A673 (cell line): Measurements from ENCODE around the gene SLC1A1. TPM values are rescaled to one million over a fixed set of nuclear protein-coding genes. Genes with fewer than 3 reads are reported as not detected.

Source experiments
- BruUV-seq: library from RNA; stranded (reverse); fragments of 400-500 nt; replicated peaks from 2 replicates; lab custom pipeline; 2021; lab: Mats Ljungman, UMichigan
- CTCF ChIA-PET: fragments of 300-600 bp; sonication (Branson Sonifier 250); formaldehyde crosslinking; loops from one replicate; lab custom pipeline; 2022; ENCODE audit warnings: antibody characterized with exemption; lab: Charles Lee
- POLR2A ChIA-PET: fragments of 300-600 bp; sonication (Branson Sonifier 250); formaldehyde crosslinking; loops from one replicate; lab custom pipeline; 2022; ENCODE audit warnings: antibody characterized with exemption; ENCODE audit not compliant: low non-redundant PET; lab: Charles Lee
- DNase-seq: peaks from one replicate; pipeline ENCODE4 v3.0.0-alpha.2; 2015; ENCODE audit warnings: low spot score
- H3K27ac ChIP-seq: fragments of 200-600 bp; sonication (generic); 2 replicates; pipeline ENCODE4 v1.5.1; 2016; ENCODE audit warnings: mixed run types, low read depth, mild to moderate bottlenecking, mixed read lengths, antibody characterized with exemption, low read length; ENCODE audit not compliant: poor library complexity, severe bottlenecking
- H3K27me3 ChIP-seq: fragments of 200-600 bp; sonication (generic); replicated peaks from 2 replicates; pipeline ENCODE4 v1.6.1; 2017; ENCODE audit warnings: mixed run types, low read depth, mild to moderate bottlenecking, mixed read lengths, antibody characterized with exemption, low read length; ENCODE audit not compliant: insufficient read depth, poor library complexity
- H3K36me3 ChIP-seq: fragments of 200-600 bp; sonication (generic); 2 replicates; pipeline ENCODE4 v1.6.1; 2016; ENCODE audit warnings: mixed run types, mild to moderate bottlenecking, mixed read lengths, antibody characterized with exemption, low read length; ENCODE audit not compliant: insufficient read depth, poor library complexity, severe bottlenecking
- H3K4me1 ChIP-seq: fragments of 200-600 bp; sonication (generic); 2 replicates; pipeline ENCODE4 v1.6.1; 2017; ENCODE audit warnings: mixed run types, mild to moderate bottlenecking, mixed read lengths, antibody characterized with exemption, low read length; ENCODE audit not compliant: insufficient read depth, poor library complexity, severe bottlenecking
- H3K4me3 ChIP-seq: fragments of 200-600 bp; sonication (generic); 2 replicates; pipeline ENCODE4 v1.5.1; 2016; ENCODE audit warnings: low read depth, mixed run types, mild to moderate bottlenecking, mixed read lengths, low read length; ENCODE audit not compliant: poor library complexity, severe bottlenecking
- H3K9me3 ChIP-seq: fragments of 200-600 bp; sonication (generic); 2 replicates; pipeline ENCODE4 v1.6.1; 2016; ENCODE audit warnings: mixed run types, low read depth, mild to moderate bottlenecking, mixed read lengths, antibody characterized with exemption, low read length; ENCODE audit not compliant: poor library complexity, severe bottlenecking
- CTCF ChIP-seq: fragments of 300-800, 200-600 bp; sonication (generic); conservative IDR thresholded peaks from 2 replicates; pipeline ENCODE4 v1.5.1; 2017; ENCODE audit warnings: low read depth, mild to moderate bottlenecking, antibody characterized with exemption, low read length, moderate library complexity, mixed read lengths
- EZH2 ChIP-seq: fragments of 200-600 bp; sonication (generic); IDR thresholded peaks from 2 replicates; pipeline ENCODE4 v1.6.1; 2017; ENCODE audit warnings: borderline replicate concordance, low read depth, mild to moderate bottlenecking, mixed read lengths, antibody characterized with exemption, low read length; ENCODE audit not compliant: poor library complexity, severe bottlenecking
- intact Hi-C: fragments of 100-400 bp; cut with micrococcal nuclease; formaldehyde crosslinking; loops from one replicate; pipeline ENCODE4 v1.10.0; 2022; ENCODE audit not compliant: unreplicated experiment
- total RNA-seq: library from RNA; stranded (reverse); gene quantifications from 2 replicates; pipeline ENCODE4 v1.2.3, GENCODE V29; 2021

SLC1A1 gene
- total RNA-seq, 1 experiment from 2014 or later: 8.7 TPM

- TF ChIP-seq EZH2: no peak
- no peak for TF ChIP-seq CTCF
- CTCF ChIA-PET: no interaction called here
- POLR2A ChIA-PET: no interaction called here
- Histone ChIP-seq H3K4me3 (no peak overlapping the region), H3K27me3 (no peaks in the 10 kb centered on the region), H3K27ac (no peak overlapping the region), H3K4me1 (peaks cover 8% of the 10 kb centered on the region), H3K9me3 (no peaks in the 10 kb centered on the region), H3K36me3 (no peaks in the 10 kb centered on the region)
- no peak for DNase-seq
- no TSS peak for BruUV-seq
- intact Hi-C loops: loop anchor here (5.0 kb wide), 1 partner anchor 143 kb away; no protein-coding TSS in a partner anchor
Observed at GRCh38 chr9:4494332-4494731, 4.1 kb downstream of the SLC1A1 start.

- Histone ChIP-seq H3K27me3 (no peaks in the 10 kb centered on the region), H3K4me3 (no peak overlapping the region), H3K9me3 (no peaks in the 10 kb centered on the region), H3K27ac (no peak overlapping the region), H3K36me3 (no peaks in the 10 kb centered on the region), H3K4me1 (peaks cover 8% of the 10 kb centered on the region)
- POLR2A ChIA-PET: no interaction called here
- DNase-seq: no peak
- intact Hi-C loops: loop anchor here (5.0 kb wide), 1 partner anchor 142 kb away; no protein-coding TSS in a partner anchor
- no peak for TF ChIP-seq CTCF
- TF ChIP-seq EZH2: no peak
- CTCF ChIA-PET: no interaction called here
- BruUV-seq: no TSS peak
Observed at GRCh38 chr9:4494806-4495205, 4.5 kb downstream of the SLC1A1 start.

- H3K9me3 ChIP-seq: no peaks in the 10 kb centered on the region
- TF ChIP-seq CTCF: no peak
- no peak for TF ChIP-seq EZH2
- H3K4me3 ChIP-seq: no peak overlapping the region
Observed at GRCh38 chr9:4495537-4495936, 5.3 kb downstream of the SLC1A1 start.

More at GRCh38 chr9:4495537-4495936, 5.3 kb downstream of the SLC1A1 start:
- ChIA-PET POLR2A (no interaction called here), CTCF (no interaction called here)
- no peaks in the 10 kb centered on the region for H3K36me3 ChIP-seq
- DNase-seq: no peak
- BruUV-seq: no TSS peak
- peaks cover 8% of the 10 kb centered on the region for H3K4me1 ChIP-seq
- H3K27ac ChIP-seq: no peak overlapping the region
- H3K27me3 ChIP-seq: no peaks in the 10 kb centered on the region
- intact Hi-C loops: no loop called here
